Measurements from ENCODE around the gene MSI2.

MSI2 gene

GRCh38 chr17:57365420-57365819 lies 109.1 kb downstream of the MSI2 start:
- no peak for DNase-seq (ENCODE audit: low read depth in 1 of 2, low spot score in 1 of 2)

GRCh38 chr17:57366177-57366557 lies 109.8 kb downstream of the MSI2 start:
- DNase-seq (ENCODE audit: low read depth in 1 of 2, low spot score in 1 of 2): no peak

DNA sequence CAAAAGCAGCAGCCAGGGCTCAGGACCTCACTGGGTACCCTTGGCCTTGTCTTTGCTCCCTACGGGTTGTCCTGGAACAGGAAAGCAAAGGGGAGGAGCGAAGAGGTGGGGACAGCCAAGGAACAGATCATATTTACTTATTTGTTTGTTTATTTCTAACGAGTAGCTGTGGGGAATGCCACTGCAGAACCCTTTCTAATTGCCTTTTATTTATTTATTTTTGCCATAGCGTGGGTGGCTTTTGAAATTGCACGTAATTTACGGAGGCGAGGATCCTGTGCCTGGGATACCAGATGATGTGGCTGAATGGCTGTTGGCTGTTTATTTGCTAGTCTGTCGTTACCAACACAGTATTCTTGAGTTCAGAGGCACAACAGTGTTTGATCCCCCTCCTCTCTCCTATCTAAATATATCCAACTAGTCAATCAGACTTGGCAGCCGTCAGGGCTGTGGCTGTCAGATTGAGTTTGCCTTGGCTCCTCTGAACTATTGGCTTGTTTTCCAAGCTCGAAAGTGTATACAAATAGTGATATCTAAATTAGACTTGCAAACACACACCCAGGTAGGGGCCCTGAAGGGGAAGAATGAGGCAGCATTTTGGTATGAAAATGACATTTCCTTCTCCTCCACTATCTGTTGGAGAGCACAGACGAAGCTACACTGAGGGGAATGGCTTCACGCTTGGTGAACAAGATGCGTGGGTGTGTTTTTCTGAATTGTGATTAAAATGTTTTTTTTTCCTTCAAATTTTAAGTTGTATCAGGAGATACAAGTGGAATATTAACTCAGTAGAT lies 110.4 kb downstream of the MSI2 start:
- DNase-seq (ENCODE audit: low read depth in 1 of 2, low spot score in 1 of 2): no peak

DNA sequence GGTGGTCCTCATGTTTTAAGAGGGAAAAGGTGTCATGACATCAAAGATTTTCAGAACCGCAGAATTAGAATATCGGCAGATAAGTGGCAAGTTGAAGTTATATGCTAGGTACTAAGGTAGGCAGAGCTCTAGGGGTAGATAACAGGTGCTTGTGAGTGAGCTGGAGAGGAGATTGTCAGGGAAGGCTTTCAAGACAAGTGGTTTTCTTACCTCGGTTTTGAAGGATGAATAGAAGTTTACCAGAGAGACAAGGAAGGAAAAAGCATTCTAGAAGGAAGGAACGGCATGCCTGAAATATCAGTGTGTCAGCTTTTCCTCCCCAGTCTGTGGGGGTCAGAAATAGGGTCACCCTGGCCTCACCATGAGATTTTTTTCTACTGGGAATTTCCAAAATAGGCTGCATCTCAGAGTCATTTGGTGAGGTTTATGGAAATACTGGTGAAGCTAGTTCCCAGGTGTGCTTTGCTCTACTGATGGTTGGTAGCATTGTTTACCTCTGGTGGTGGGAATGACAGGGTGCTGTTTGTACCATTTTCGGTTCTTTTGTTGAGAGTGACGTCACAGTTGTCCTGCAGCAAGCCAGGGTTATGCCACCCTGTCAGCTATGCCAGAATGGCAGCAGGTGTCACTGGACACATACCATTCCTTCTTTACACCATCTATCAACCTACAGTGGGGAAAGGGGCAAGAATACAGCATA lies 112.5 kb downstream of the MSI2 start:
- DNase-seq (ENCODE audit: low read depth in 1 of 2, low spot score in 1 of 2): no peak

DNA sequence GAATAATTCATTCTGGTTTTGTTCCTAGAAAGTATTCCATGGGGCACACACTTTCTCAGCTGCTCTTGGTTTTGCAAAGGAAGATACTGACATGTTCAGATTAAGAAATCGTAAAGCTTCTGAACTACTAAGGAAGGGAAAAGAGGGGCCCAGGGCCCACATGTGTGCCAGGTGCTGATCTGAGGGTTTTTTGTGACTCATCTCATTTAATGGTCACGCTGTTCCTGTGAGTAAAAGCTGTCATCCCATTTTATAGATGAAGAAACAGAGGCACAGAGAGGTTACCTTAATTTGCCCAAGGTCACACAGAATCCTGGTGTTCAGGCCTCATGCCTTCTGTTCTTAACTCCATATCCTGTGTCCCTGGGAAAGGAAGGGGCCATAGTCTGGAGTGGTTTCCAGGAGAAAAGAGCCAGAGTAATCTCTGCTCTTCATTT lies 113.2 kb downstream of the MSI2 start:
- DNase-seq (ENCODE audit: low read depth in 1 of 2, low spot score in 1 of 2): no peak

- DNase-seq (ENCODE audit: low read depth in 1 of 2, low spot score in 1 of 2): no peak
Observed at GRCh38 chr17:57370037-57370581, 113.8 kb downstream of the MSI2 start.

GRCh38 chr17:57370619-57371018 lies 114.3 kb downstream of the MSI2 start:
- no peak for DNase-seq (ENCODE audit: low read depth in 1 of 2, low spot score in 1 of 2)

- DNase-seq (ENCODE audit: low read depth in 1 of 2, low spot score in 1 of 2): no peak
Observed at GRCh38 chr17:57372156-57372555, 115.8 kb downstream of the MSI2 start.

DNA sequence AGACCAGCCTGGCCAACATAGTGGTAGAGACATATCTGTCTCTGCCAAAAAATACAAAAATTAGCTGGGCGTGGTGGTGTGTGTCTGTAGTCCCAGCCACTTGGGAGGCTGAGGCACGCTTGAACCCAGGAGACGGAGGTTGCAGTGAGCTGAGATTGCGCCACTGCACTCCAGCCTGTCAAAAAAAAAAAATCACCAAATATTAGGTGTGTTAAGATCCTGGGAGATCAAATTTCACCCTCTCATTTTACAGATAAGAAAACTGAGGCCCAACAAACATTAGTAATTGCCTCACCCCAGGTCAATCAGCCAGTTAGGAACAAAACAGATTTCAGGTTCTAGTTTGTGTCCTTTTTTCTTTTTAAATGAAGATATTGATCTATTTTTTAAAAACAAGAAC lies 116.7 kb downstream of the MSI2 start:
- DNase-seq (ENCODE audit: low read depth in 1 of 2, low spot score in 1 of 2): no peak

GRCh38 chr17:57373756-57374155 lies 117.4 kb downstream of the MSI2 start:
- DNase-seq (ENCODE audit: low read depth in 1 of 2, low spot score in 1 of 2): no peak

DNA sequence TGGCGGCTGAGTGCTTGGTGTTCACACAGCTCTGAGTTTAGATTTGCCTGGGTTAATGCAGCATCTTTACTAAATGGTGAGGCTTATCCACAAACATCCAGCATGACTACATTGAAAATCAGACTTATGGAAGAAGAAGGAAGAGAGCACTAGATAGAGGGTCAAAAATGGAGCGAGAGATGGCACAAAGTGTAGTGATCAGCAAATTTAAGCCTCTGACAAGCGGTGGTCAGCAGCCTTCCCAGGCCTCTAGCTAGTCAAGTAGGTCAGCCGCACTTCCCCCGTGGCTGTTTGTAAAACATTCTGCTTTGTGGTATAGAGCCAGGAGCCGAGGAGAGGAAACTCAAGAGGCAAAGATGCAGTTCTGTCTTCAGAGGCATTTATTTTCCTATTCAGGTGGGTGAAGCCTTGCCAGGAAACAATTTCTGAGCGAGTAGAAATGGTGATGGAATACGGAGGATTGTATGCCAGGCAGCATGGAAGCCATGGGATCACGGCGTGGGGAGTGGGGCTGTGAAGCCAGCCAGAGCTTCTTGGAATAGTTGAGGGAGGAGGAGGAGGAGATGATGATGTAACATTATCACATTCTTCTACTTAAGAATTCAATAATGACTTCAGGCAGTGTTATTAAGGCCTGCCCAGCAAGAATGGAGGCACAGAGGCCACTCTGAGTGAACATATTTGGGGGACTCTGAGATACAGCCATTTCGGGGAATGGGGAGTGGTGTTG lies 118.9 kb downstream of the MSI2 start:
- no peak for DNase-seq (ENCODE audit: low read depth in 1 of 2, low spot score in 1 of 2)

- DNase-seq (ENCODE audit: low read depth in 1 of 2, low spot score in 1 of 2): no peak
Observed at GRCh38 chr17:57375770-57376225, 119.5 kb downstream of the MSI2 start.

DNA sequence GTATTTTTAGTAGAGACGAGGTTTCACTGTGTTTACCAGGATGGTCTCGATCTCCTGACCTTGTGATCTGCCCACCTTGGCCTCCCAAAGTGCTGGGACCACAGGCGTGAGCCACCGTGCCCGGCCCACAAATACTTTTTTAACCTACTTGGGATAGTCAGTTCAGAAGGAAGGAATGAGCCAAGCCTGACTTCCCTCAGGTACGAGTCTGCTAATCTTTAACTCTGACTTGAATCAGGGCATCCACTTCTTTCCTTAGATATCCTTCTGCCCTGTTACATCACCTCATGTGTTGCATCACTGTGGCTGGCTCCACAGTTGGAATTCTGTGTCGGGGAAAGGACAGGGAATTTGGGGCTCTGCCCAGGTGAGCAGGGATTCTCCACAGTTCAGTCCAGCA lies 120.8 kb downstream of the MSI2 start:
- no peak for DNase-seq (ENCODE audit: low read depth in 1 of 2, low spot score in 1 of 2)

- no peak for DNase-seq (ENCODE audit: low read depth in 1 of 2, low spot score in 1 of 2)
Observed at GRCh38 chr17:57379237-57379894, 123.0 kb downstream of the MSI2 start.

DNA sequence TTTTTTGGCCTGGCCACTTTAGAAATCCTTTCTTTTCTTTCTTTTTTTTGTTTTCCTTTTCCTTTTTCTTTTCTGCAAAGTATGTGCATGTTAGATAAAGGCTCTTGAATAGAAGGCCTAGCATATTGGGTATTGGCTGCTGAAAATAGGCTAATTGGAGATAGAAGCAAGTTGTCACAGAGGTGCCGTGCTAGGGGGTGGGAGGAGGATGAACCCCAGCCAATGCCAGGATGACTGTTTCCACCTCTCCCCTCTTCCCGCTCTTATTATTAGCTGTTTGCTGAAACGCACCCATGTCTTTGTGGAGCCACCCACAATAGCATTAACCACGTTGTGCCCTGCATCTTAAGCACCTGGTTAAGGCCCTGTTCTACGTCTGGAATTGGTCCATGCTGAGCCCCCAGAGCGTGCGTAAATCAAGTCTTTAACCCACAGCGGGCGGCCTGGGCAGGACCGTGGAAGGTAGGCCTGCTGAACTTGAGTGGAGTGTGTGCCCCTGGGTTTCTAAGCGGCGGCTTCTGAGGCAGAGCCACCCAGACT lies 123.6 kb downstream of the MSI2 start:
- DNase-seq (ENCODE audit: low read depth in 1 of 2, low spot score in 1 of 2): no peak

DNA sequence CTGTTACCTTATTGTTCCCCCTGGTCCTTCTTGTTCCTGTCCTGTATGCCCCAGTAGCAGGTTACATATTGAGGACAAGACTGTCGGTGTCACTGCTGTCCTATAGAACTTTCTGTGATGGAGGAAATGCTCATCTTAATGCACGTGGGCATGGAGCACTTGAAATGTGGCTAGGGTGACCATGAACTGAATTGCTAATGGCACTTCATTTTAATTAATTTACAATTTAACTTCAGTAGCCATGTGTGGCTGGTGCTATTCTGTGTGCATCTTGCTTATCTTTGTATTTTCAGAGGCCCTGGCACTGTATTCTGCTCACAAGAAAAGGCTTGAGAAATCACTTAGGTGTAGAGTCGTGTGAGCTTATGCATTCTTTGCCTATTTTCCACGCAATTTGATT lies 125.2 kb downstream of the MSI2 start:
- DNase-seq (ENCODE audit: low read depth in 1 of 2, low spot score in 1 of 2): no peak

DNA sequence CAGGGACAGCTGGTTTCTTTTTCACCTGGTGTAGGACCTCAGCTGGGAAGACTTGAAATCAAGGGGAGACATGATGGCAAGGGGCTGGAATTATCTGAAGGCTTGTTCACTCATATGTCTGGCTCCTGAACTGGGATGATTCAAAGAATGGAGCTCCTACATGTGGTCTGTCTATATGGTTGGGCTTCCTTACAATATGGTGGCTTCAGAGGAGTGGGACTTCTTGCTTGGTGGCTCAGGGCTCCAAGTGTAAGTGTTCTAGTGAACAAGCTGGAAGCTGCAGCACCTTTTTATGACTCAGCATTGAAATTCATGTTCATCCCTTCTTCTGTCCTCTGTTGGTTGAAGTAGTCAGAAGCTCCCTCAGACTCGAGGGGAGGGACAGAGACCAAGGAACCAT lies 127.9 kb downstream of the MSI2 start:
- no peak for DNase-seq (ENCODE audit: low read depth in 1 of 2, low spot score in 1 of 2)

GRCh38 chr17:57385975-57386374 lies 129.7 kb downstream of the MSI2 start:
- no peak for DNase-seq (ENCODE audit: low read depth in 1 of 2, low spot score in 1 of 2)

- no peak for DNase-seq (ENCODE audit: low read depth in 1 of 2, low spot score in 1 of 2)
Observed at GRCh38 chr17:57387575-57387974, 131.3 kb downstream of the MSI2 start.

DNA sequence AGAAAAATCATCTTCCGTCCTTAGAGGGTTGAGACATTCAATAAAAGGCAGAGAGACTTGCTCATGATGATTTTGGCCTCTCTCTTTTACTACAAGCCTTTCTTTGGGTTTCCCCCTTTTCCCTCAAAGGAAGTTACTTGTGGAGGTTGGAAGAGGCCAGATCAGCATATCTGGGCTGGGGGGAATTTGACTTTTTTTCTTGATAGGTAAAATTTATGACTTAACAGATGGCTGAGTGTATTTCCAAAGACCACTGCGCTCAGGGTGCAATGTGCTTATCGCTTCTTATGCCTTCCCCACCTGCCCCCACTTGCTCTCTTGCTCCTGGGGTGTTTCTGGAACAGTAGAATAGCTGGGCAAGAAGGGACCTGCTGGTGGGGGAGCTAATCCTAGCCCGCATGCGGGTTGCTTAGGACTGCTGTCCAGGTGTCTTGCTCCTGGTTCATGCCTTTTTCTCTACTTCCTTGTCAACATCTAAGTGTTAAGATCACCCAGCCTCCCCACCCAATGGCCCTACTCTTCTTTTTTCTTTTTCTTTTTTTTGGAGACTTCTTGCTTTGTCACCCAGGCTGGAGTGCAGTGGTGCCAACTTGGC lies 131.9 kb downstream of the MSI2 start:
- DNase-seq (ENCODE audit: low read depth in 1 of 2, low spot score in 1 of 2): no peak

Measured in stimulated activated CD4-positive, alpha-beta T cell treated with anti-CD3 and anti-CD28 coated beads, Interleukin-15, amount 100 ng/mL, for 1 hour (primary cell).